Muscle of leg (tissue), 11 donors: ENCODE results near the gene ZGRF1. TPM values are rescaled to one million over a fixed set of nuclear protein-coding genes. Genes with fewer than 3 reads are reported as not detected.
"Not testable (repeated sequence)": the region's sequence is repeated elsewhere in the genome, so short reads cannot be mapped to it uniquely, and the experiment has no call there.

Source experiments
- DNase-seq: peaks from one replicate; pipeline ENCODE4 v3.0.0; 2013
- H3K27ac ChIP-seq: one replicate; pipeline ENCODE4 v1.5.1; 2013; ENCODE audit warnings: mild to moderate bottlenecking, low read length, control low read depth
- H3K27me3 ChIP-seq: one replicate; pipeline ENCODE4 v1.6.1; 2013; ENCODE audit warnings: low read length; ENCODE audit not compliant: control insufficient read depth, insufficient read depth
- H3K36me3 ChIP-seq: one replicate; pipeline ENCODE4 v1.6.1; 2013; ENCODE audit warnings: low read length; ENCODE audit not compliant: control insufficient read depth, insufficient read depth
- H3K4me1 ChIP-seq: one replicate; pipeline ENCODE4 v1.6.1; 2013; ENCODE audit warnings: low read length; ENCODE audit not compliant: control insufficient read depth, insufficient read depth
- H3K4me3 ChIP-seq: one replicate; pipeline ENCODE4 v1.5.1; 2013; ENCODE audit warnings: low read length, control low read depth
- H3K9me3 ChIP-seq: replicated peaks from 2 replicates; pipeline ENCODE4 v1.6.1; 2013; ENCODE audit warnings: low read depth, low read length; ENCODE audit not compliant: control insufficient read depth
- WGBS: methylation state at CpG from one replicate; pipeline ENCODE4 v1.1.5; 2013; ENCODE audit warnings: missing lambda C conversion rate; ENCODE audit not compliant: insufficient coverage; 5-methylcytosine and 5-hydroxymethylcytosine counted together
- polyA plus RNA-seq, 8 donors: library from polyadenylated mRNA; unstranded; fragments of 120-200 nt; gene quantifications; one replicate each; pipeline versions ENCODE4 v1.2.1 to v1.2.3, GENCODE V29; 2013; ENCODE audit warnings: inconsistent platforms in 1 of 8, low replicate concordance in 1 of 8; ENCODE audit not compliant: insufficient read length in 8 of 8, insufficient read depth in 1 of 8
- total RNA-seq: library from RNA; stranded (reverse); fragments of 120-200 nt; gene quantifications from one replicate; pipeline ENCODE4 v1.2.4, GENCODE V29; 2013

Gene ZGRF1
- total and polyA plus RNA-seq, 9 donors: 6.2 to 13.8 (median 8.8) TPM

DNA sequence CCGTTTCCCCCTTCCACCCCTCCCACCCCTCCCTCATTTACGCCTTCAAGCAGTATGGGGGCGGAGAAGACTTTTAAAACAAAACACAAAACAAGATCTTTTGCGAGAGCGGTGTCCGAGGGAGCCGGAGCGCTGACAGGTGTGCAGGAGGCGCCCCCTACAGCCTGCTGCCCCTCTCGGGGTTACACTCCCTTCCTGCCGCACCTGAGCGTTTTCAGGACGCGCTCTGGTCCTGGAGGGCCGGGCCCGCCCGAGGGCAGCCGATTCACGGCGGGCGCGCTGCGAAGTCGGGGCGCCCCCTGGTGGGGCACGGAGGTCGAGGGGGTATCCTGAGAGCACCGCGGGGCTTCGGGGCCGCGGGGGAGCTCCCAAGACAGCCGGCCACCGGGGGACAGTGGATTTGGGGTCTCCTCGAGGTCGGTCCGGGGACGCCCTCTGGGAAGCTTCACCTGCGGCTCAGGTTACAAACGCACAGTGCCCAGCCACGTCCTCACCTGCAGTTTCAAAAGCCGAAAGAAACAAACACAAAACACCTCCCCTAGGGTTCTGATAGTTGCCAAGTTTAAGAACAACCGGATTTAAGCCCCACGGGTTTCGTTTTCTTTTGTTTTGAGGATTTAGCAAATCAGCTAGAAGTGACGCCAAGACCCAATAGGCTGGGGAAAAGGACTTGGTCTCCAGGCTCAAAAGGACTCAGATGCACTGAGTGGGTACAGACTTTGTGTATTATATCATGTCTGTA, 112.8 kb downstream of the ZGRF1 start:
- WGBS: 1% methylated on average over 39 of the region's 46 CpGs
- peak; percentile 41 for DNase-seq

DNA sequence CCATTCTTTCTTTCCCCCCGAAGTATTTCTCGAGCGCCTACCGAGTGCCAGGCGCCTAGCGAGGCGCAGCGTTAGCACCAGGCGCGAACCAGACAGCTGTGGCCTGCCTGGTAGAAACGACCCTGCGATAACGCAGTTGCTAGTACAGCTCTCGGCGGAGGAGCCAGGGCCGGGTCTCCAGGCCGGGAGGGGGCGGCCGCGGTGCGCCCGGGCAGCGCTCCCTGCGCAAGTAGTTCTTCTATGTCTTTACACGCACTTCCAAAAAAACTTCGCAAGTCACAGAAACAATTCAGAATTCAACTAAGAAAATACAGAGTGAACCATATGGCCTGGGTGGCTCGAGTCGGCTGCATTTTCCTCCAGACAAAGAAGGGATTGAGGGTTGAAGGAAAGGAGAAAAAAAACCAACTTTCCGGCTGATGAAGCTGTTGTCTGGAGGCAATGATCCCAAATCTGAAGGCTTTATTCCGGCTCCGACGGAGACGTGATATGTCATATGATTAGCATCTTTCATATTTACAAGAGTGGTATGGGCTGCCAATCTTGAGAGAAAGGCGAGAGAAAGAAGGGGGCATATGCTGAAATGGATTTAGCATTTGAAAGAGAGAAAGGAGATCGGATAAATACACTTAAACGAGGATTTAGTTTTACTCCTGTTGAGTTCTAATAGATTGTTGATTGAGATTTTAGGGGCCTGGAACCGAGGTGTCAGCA, 113.5 kb downstream of the ZGRF1 start:
- H3K36me3 ChIP-seq: no peaks in the 10 kb centered on the region
- peak; percentile 70 for DNase-seq
- H3K4me3 ChIP-seq: peak overlapping the region; percentile 42
- no peak overlapping the region for H3K27ac ChIP-seq
- peaks cover 20% of the 10 kb centered on the region for H3K4me1 ChIP-seq
- H3K9me3 ChIP-seq: no peaks in the 10 kb centered on the region
- H3K27me3 ChIP-seq: peaks cover 64% of the 10 kb centered on the region
- 0% methylated on average over 26 of the region's 37 CpGs for WGBS

More for the DNA sequence above, 112.8 kb downstream of the ZGRF1 start:
- no peak overlapping the region for H3K27ac ChIP-seq
- peaks cover 61% of the 10 kb centered on the region for H3K27me3 ChIP-seq
- H3K9me3 ChIP-seq: no peaks in the 10 kb centered on the region
- H3K4me1 ChIP-seq: peaks cover 20% of the 10 kb centered on the region
- peak overlapping the region; percentile 42 for H3K4me3 ChIP-seq
- no peaks in the 10 kb centered on the region for H3K36me3 ChIP-seq

DNA sequence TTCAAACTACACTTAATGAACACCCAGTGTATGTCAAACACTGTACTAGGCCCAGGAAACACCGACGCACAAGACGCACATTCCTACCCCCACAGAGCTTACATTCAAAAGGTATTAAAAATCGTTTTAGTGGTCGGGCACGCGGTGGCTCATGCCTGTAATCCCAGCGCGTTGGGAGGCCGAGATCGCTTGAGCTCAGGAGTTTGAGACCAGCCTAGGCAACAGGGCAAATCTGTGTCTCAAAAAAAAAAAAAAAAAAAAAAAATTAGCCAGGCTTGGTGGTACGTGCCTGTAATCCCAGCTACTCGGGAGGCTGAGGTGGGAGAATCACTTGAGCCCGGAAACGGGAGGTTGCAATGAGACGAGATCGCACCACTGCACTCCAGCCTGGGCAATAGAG, 114.3 kb downstream of the ZGRF1 start:
- H3K27me3 ChIP-seq: peaks cover 67% of the 10 kb centered on the region
- H3K4me3 ChIP-seq, H3K36me3 ChIP-seq, H3K9me3 ChIP-seq, H3K27ac ChIP-seq, DNase-seq: not testable (repeated sequence)
- 6% methylated on average over 4 of the region's 17 CpGs for WGBS
- peaks cover 20% of the 10 kb centered on the region for H3K4me1 ChIP-seq

DNA sequence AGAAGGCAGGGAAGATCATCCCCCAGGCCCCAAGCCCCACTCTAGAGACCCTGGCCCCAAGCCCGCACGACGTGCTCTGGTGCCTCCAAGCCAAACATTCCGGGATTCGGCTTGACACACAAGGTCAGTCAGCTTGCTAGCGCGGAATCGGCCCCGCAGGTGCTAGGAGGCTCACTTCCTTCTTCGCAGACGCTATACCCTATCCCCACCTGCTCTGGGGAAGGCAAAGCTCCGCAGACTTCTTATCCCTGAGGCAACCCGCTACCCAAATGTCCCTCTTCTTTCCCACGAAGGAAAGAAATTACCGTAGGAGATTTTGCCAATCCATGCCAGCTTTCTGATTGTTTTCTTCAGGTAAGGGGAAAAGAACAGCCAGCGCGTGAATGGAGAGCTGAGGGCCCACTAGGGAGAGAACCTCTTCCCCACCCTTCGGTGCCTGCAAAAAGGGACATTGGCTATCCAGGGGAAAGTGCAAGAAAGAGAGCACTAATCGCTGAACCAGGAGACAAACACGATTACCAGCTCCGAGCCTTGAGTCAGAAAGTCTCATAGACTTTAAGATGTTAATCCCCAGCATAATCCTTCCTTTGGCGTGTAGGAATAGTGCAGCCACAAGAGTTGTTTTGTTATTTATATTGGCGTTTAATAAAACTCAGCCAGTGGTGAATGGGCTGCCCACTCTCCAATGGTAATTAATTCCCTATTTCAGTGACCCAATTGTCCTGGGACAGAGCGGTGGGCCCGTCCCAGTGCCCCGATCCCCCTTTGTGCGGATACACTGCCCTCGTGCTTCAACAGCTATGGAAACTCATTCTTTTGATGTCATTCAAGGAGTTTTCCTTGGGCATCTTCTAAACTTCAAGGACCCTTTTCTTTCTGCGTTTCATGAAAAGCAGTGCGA, 115.3 kb downstream of the ZGRF1 start:
- 2% methylated on average over 19 of the region's 30 CpGs for WGBS
- Histone ChIP-seq H3K27ac (no peak overlapping the region), H3K36me3 (no peaks in the 10 kb centered on the region), H3K4me1 (peaks cover 30% of the 10 kb centered on the region), H3K9me3 (no peaks in the 10 kb centered on the region), H3K27me3 (peaks cover 74% of the 10 kb centered on the region), H3K4me3 (no peak overlapping the region)
- DNase-seq: no peak

DNA sequence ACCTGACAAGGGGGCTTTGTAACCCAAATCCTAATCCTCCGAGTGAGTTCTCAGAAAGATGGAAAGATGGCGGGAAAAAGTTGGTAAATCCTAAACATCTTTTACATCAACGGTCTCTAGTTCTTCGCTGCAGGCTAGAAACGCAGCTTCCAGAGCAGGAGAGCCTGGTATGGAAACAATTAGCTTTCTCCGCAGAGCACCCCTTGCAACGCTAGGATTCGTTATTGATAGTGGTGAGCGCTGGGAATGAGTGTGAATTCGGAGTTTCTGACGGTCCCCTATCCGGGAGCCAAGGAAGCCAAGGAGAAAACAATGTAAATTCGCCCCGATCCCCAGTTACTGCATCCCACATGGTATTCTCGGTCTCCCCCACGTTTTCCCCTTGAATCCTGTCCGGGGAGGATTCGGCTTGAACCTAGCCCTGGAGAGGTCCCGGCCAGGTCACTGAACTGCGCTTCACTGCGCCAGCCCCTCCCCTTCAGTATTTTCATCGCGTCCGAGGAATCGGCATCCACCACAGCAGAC, 116.0 kb downstream of the ZGRF1 start:
- Histone ChIP-seq H3K27ac (no peak overlapping the region), H3K27me3 (peaks cover 79% of the 10 kb centered on the region), H3K9me3 (no peaks in the 10 kb centered on the region), H3K4me3 (no peak overlapping the region), H3K4me1 (peaks cover 35% of the 10 kb centered on the region), H3K36me3 (no peaks in the 10 kb centered on the region)
- no peak for DNase-seq
- WGBS: under 1% methylated on average over 19 of the region's 25 CpGs

DNA sequence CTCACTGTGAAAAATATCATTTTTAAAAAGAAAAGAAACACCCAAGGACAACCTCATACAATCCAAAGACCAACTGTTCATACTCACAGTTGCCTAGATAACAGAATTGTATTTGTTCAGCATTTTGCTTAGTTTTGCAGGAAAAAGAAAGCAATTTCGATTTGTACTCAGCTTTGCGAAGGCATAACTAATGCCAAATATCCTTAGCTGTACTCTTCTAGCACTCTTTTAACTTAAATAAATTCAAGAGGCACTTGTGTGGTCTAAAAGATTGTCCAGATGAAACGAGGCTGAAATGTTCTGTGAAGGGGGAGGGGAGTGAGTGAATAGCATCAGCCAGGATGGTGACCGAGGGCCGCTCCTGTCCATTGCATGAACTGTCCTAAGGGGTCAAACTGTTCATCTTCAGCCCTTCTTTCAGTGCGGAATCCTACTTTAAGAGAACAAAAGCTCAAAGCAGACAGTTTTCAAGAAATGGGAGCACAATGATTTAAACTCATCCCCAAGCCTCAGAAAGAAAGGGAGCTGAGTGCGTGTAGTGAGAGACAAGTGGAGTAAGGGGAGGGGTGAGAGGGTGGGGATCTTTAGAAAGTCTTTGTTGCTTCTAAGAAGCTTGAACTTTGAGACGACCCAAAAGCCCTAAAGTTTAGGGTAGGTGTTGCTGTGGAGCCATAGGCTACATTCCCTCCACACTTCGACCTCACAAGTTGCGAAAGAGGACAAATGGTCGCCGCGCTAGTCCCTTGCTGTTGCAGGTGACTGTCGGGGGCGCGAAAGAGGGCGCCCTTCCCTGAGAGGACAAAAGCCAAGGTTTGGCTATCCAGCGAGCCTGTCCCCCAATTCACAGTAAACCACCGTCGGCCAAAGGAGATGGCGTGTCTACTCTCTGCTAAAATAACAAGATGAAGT, 116.8 kb downstream of the ZGRF1 start:
- Histone ChIP-seq H3K4me3 (no peak overlapping the region), H3K9me3 (no peaks in the 10 kb centered on the region), H3K4me1 (peaks cover 39% of the 10 kb centered on the region), H3K27me3 (peaks cover 83% of the 10 kb centered on the region), H3K27ac (no peak overlapping the region), H3K36me3 (no peaks in the 10 kb centered on the region)
- DNase-seq: no peak
- WGBS: under 1% methylated on average over 13 of the region's 21 CpGs

DNA sequence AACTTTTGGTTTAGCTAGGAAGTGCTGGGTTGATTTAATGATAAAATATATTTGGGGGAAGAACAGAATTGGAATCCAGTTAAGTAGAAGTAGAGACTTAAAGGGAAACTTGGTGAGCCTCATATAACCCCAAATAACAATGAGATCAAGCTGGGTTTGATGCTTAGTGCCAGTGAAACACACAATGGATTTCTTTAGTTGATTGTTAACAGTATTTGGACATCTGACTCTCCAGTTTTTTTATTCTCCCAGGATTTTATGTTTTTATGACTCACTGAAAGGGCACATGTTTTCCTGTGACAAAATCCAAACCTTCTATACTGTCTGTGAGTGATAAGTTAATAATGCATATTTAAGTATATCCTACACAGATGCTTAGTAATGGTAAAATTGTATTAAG, 118.0 kb downstream of the ZGRF1 start:
- no peaks in the 10 kb centered on the region for H3K36me3 ChIP-seq
- H3K27me3 ChIP-seq: peaks cover 85% of the 10 kb centered on the region
- H3K9me3 ChIP-seq: no peaks in the 10 kb centered on the region
- H3K4me3 ChIP-seq: no peak overlapping the region
- peaks cover 43% of the 10 kb centered on the region for H3K4me1 ChIP-seq
- no peak for DNase-seq
- no peak overlapping the region for H3K27ac ChIP-seq

DNA sequence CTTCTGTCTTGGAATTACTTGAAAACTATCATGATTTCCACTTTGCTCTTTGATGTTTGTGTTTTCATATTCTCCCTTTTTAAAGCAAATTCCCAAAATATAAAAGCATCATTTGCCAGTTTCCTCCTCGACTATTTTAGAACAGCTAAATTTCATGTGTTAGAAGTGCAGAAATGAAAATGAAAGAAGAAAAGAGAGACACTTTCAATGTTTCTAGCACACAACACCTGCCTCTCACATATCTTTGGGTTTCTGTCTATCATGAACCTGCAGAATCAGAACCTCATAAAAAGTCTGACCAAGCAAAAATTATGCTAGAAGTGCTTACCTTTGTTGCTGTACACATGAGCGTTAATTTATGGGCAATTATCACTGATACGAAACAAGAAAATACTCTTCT, 118.8 kb downstream of the ZGRF1 start:
- Histone ChIP-seq H3K9me3 (no peaks in the 10 kb centered on the region), H3K4me3 (no peak overlapping the region), H3K27me3 (peaks cover 80% of the 10 kb centered on the region), H3K36me3 (no peaks in the 10 kb centered on the region), H3K27ac (no peak overlapping the region), H3K4me1 (peaks cover 38% of the 10 kb centered on the region)
- no peak for DNase-seq
- WGBS: no CpG with 5 or more reads among the region's 3 CpGs

DNA sequence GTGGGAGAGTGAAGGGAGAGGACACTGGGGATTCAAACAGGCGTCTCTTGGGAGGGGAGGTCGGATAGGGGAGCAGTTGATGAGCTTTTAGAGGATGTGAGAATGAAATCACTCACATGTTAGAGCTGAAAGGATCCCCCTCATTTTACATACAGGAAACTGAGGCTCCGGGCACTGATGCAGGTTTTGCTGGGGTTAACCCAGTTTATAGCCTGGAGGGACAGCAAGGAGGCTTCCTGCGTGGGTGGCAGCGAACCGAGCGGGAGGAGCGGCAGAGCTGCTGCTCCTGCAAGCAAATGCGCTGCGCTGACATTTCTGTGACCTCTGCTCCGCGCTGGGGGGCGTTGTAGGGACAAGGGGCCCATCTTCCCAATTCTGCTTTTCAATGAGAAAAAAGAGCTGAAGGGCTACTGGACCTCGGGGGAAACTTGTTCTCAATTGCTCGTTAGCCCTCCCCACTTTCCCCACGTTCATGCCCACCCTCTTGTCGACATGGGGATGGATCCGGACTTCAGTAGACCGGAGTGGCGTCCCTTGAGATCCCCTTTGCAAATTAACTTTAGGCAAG, 119.6 kb downstream of the ZGRF1 start:
- Histone ChIP-seq H3K4me3 (no peak overlapping the region), H3K4me1 (peaks cover 35% of the 10 kb centered on the region), H3K36me3 (no peaks in the 10 kb centered on the region), H3K27me3 (peaks cover 77% of the 10 kb centered on the region), H3K9me3 (no peaks in the 10 kb centered on the region), H3K27ac (no peak overlapping the region)
- no peak for DNase-seq
- WGBS: 2% methylated on average over 9 of the region's 20 CpGs
